Astrocyte of the cerebellum (primary cell): ENCODE data around the gene APOE.
A peak's percentile ranks its signal among the peaks of the same experiment; 100 is the strongest.

ENCODE experiments used
- DNase-seq: peaks from one replicate; pipeline ENCODE4 v3.0.0-alpha.2; 2011; ENCODE audit warnings: low read depth
- H3K4me3 ChIP-seq: 2 replicates; pipeline ENCODE4 v1.5.1; 2011; ENCODE audit warnings: mild to moderate bottlenecking, low read depth, low read length, moderate library complexity
- in situ Hi-C: cut with HindIII; loops from 2 replicates; pipeline ENCODE4 v1.10.0; 2017; ENCODE audit warnings: low sequenced_read_pairs
- TF ChIP-seq, protein P1 (sequence below): IDR thresholded peaks from 2 replicates; pipeline ENCODE4 v1.5.1; 2012; ENCODE audit warnings: low read length, low read depth, moderate library complexity, mild to moderate bottlenecking; ENCODE audit errors: missing control alignments

Gene APOE

DNA sequence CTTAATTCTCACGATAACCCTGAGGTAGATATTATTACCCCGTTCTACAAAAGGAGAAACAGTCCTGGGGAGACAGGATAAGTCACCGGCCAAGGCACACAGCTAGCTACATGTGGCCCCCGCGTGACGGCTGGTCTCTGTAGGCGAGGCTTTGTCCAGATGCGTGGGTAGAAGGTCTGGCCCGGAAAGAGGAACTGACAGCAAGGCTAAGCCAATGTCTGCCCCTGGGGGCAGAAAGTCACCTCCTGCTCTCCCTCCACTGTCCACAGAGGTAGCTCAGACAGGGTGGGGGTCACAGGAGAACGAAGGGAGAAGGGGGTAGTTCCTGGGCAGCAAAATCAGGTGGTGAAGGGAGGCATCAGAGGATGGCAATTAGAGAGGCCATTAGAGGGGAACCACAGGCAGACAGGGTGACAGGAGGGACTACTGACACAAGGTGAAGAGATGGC, 38.2 kb downstream of the APOE start:
- no peak for DNase-seq
- no peak overlapping the region for H3K4me3 ChIP-seq
- TF ChIP-seq, protein P1, sequence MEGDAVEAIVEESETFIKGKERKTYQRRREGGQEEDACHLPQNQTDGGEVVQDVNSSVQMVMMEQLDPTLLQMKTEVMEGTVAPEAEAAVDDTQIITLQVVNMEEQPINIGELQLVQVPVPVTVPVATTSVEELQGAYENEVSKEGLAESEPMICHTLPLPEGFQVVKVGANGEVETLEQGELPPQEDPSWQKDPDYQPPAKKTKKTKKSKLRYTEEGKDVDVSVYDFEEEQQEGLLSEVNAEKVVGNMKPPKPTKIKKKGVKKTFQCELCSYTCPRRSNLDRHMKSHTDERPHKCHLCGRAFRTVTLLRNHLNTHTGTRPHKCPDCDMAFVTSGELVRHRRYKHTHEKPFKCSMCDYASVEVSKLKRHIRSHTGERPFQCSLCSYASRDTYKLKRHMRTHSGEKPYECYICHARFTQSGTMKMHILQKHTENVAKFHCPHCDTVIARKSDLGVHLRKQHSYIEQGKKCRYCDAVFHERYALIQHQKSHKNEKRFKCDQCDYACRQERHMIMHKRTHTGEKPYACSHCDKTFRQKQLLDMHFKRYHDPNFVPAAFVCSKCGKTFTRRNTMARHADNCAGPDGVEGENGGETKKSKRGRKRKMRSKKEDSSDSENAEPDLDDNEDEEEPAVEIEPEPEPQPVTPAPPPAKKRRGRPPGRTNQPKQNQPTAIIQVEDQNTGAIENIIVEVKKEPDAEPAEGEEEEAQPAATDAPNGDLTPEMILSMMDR = no peak
- in situ Hi-C loops = no loop called here

DNA sequence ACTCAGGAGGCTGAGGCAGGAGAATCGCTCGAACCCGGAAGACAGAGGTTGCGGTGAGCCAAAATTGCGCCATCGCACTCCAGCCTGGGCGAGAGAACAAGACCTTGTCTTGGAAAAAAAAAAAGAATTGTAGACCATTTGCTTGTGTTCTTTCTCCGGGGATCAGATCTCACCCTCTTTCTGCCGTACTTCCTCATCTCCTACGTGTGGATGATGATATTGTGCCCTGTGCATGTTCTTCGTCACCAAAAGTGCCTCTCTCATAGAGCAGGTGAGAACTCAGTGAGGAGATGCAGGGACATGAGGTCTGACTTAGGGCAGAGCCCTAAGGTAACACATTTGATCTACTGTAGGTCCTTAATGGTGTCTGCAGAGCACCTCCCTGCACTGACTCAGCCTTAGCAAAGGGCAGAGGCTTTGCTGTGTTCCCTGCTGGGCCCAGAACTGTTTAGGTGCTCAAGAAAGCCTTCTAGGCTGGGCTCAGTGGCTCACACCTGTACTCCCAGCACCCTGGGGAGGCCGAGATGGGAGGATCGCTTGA, 41.5 kb downstream of the APOE start:
- DNase-seq = no peak
- in situ Hi-C loops = no loop called here
- no peak overlapping the region for H3K4me3 ChIP-seq
- TF ChIP-seq, protein P1 = no peak

DNA sequence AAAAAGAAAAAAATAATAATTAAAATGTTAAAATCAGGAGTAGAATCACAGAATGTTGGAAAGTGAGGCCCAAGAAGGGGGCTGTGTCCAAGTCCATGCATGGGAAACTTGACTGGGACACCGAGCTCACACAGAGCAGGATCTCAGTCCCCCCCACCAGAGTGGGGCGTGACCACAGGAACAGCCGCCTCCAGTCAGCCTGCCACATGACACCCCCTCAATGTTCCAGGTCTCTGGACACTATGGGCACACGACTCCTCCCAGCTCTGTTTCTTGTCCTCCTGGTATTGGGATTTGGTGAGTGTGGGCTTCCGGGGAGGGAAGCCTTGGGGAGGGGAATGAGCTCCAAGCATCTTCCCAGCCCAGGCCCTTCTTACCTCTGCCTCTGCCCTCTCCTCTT, 42.6 kb downstream of the APOE start:
- in situ Hi-C loops = no loop called here
- DNase-seq = no peak
- TF ChIP-seq, protein P1 = no peak
- H3K4me3 ChIP-seq = no peak overlapping the region

GRCh38 chr19:44948763-44949374, 43.3 kb downstream of the APOE start:
- DNase-seq = no peak
- H3K4me3 ChIP-seq = no peak overlapping the region
- TF ChIP-seq, protein P1 = no peak
- in situ Hi-C loops = no loop called here

- H3K4me3 ChIP-seq = no peak overlapping the region
- TF ChIP-seq, protein P1 = no peak
- no peak for DNase-seq
- in situ Hi-C loops = no loop called here
Observed at GRCh38 chr19:44949550-44949949, 44.0 kb downstream of the APOE start.

DNA sequence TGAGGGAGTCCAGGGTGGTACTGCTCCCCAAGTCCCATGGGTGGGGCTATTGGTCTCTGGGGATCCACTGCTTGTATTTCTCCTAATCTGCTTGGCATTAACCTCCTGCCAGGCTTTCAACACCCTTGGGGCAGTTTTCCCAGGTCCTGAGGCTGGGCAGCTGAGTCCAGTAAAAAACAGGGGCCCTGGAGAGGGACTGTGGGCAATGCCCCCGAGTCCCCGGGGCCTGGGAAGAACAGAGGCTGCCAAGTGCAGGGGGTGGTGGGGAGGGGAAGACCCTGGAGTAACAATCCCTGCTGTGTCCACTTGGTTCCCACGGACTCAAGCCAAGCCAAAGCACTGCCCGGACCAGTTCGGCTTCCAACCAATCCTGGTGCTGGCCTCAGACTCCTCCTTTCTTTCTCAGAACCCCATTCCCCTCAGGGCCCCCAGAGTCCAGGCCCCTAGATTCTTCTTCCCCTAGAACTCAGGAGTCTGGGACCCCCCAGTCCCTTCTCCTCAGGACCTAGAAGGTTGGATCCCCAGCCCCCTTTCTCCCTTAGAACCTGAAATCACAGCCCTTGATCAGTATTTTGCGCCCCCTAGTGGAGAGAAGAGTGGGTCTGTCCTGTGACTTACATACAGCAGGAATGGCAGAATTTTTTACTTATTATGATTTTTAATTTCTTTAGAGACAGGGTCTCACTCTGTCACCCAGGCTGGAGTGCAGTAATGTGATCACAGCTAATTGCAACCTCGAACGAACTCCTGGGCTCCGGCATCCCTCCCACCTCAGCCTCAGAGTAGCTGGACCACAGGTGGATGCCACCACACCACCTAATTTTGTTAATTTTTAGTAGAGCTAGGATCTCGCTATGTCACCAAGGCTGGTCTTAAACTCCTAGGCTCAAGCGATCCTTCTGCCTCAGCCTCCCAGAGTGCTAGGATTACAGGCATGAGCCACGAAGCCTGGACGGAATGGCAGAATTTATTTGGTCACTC, 45.9 kb downstream of the APOE start:
- TF ChIP-seq, protein P1 = peak; percentile 83
- H3K4me3 ChIP-seq = no peak overlapping the region
- in situ Hi-C loops = loop anchor here (5.0 to 10.0 kb wide), 2 partner anchors 39 to 217 kb away; partner anchors contain the start of gene APOC1
- DNase-seq = peak; percentile 74
